ENCODE results near the gene EIF5. TPM values are rescaled to one million over a fixed set of nuclear protein-coding genes. Genes with fewer than 3 reads are reported as not detected.
A peak's percentile ranks its signal among the peaks of the same experiment; 100 is the strongest.

The EIF5 gene
- total RNA-seq, 2 donors from 2014 or later: 191 to 232 TPM

DNA sequence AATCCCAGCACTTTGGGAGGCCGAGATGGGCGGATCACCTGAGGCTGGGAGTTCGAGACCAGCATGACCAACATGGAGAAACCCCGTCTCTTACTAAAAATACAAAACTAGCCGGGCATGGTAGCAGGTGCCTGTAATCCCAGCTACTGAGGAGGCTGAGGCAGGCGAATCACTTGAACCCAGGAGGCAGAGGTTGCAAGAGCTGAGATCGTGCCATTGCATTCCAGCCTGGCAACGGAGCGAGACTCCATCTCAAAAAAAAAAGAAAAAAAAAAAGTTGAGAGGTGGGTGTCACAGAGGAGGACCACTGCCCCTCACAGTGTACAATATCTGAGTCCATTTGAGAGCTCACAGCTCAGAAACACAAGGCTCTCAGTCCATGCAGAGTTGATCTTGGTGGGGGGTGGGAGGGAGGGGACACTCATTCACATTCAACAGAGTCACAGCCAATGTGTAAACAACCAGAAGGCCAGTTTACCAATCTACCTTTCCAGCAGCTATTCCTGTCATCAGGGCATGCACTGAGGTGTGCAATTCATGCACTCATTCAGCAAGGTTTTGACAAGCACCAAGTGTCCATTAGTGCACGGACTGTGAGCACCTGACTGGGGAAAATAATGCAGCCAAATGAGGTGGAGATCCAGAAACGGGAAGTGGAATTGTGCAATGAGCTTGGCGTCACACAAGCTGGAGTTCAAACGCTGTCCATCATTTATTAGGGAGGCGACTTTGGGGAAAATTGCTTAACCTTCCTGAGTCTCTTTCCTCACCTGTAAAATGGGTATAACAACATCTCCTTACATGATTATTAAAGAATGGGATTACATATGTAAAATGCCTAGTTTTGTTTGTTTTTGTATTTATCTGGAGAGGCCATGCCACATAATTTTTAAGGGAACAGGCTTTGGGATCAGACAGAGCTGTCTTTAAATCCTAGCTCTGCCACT, 4.4 kb upstream of the EIF5 start:
- no peak for DNase-seq (ENCODE audit: low spot score)
- intact Hi-C loops (cut with DNase I): loop anchor here in 1 of 2 donors (10.0 kb wide), 1 partner anchor 55 kb away; the partner anchor contains the start of gene MARK3

DNA sequence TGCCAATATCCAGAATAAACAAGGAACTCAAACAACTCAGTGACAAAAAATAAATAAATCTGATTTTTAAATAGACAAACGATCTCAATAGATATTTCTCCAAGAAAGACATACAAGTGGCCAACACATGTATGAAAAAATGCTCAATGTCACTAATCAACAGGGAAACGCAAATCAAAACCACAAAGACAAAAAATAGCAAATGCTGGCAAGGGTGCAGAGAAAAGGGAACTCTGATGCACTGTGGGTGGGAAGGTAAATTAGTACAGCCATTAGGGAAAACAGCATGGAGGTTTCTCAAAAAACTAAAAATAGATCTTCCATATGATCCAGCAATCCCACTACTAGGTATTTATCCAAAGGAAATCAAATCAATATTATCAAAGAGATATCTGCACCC, 3.5 kb upstream of the EIF5 start:
- no peak for DNase-seq (ENCODE audit: low spot score)
- intact Hi-C loops (cut with DNase I): loop anchor here in 1 of 2 donors (10.0 kb wide), 1 partner anchor 54 kb away; the partner anchor contains the start of gene MARK3

- no peak for DNase-seq (ENCODE audit: low spot score)
- intact Hi-C loops (cut with DNase I): loop anchor here in 1 of 2 donors (10.0 kb wide), 1 partner anchor 52 kb away; the partner anchor contains the start of gene MARK3
Observed at GRCh38 chr14:103332143-103332919, 1.7 kb upstream of the EIF5 start.

DNA sequence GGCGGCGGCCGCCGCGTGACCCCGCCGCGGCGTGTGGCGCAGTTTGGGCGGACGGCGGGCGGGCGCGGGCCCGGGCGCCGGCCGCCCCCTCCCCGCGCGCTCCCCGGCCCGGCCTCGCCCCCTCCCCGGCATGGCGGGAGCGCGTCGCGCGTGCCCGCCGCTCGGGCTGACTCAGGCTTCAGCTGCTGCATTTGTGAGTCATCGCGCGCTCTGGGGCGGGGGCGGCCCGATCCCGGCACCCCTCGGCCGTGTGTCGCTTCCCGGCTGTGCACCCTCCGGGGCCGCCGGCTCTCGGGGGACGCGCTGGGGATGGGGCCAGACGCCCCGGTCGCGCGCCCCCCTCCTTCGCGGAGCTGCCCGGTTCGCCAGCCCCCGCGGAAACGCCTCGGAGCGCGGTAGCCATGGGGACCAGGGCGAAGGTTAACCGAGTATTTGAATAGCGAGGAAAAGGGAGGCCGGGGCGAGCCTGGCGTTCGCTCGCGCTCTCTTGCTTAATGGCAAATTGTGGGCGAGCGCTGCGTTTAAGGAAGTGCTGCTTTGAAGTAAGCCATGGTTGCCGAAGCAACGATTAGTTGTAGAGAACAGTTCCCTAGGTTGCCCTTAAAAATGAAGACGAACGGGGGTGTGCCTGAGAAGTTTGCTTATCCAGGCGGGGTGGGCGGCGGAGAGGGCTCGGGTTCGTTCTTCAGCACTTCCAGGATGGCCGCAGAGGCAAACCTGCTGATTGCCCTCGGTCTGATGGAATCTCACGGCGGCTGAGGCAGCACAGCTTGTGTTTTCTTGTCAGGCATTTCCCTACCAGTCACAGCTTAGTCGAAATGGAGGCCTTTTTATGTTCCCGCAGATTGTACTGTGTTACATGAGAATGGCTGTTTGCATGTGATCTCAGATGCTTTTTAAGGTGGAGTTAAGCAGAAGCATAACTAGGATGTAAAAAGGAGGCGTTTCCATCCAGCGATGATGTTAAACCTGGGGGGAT, 896 bp downstream of the EIF5 start:
- DNase-seq (ENCODE audit: low spot score): peak; percentile 94
- intact Hi-C loops (cut with DNase I): loop anchor here (5.0 to 10.0 kb wide), 2 partner anchors 42 to 50 kb away; partner anchors contain the start of gene MARK3 (in 1 of the 2)

- intact Hi-C loops (cut with DNase I): loop anchor here (5.0 to 10.0 kb wide), 2 partner anchors 41 to 49 kb away; partner anchors contain the start of gene MARK3 (in 1 of the 2)
- no peak for DNase-seq (ENCODE audit: low spot score)
Observed at GRCh38 chr14:103336191-103336590, 2.2 kb downstream of the EIF5 start.

DNA sequence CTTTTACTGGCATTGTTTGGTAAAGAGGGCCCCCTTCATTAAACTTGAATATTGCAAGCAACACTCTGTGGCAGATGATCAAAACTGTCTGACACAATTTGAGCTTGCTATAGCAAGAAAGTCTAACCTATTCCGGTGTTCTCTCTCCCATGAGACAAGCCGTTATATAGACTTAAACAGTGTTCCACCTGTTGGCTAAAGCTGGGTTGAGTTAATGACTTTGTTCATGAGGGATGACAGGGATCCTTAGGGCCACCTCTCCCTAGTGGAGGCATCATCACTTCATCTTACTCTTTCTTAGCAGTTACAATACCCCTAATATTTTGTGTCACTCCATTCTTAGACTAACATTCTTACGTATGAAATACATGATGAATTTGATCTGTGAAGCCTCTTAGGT, 3.8 kb downstream of the EIF5 start:
- no peak for DNase-seq (ENCODE audit: low spot score)
- intact Hi-C loops (cut with DNase I): loop anchor here (5.0 to 10.0 kb wide), 2 partner anchors 40 to 47 kb away; partner anchors contain the start of gene MARK3 (in 1 of the 2)

DNA sequence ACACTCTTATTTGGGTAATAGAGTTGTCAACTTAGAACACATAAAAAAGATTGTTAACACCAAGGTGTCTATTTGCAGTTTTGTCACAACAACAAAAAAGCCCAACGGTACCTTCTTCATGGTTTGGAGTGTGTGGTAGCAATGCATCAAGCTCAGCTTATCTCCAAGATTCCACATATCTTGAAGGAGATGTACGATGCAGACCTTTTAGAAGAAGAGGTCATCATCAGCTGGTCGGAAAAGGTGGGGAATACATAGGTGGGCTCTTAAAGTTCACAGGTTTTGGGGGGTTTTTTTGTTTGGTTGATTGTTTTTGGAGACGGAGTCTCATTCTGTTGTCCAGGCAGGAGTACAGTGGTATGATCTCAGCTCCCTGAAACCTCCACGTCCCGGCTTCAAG, 5.5 kb downstream of the EIF5 start:
- no peak for DNase-seq (ENCODE audit: low spot score)
- intact Hi-C loops (cut with DNase I): loop anchor here (5.0 to 10.0 kb wide), 2 partner anchors 38 to 45 kb away; partner anchors contain the start of gene MARK3 (in 1 of the 2)

GRCh38 chr14:103340480-103341212, 6.6 kb downstream of the EIF5 start:
- intact Hi-C loops (cut with DNase I): no loop called here
- no peak for DNase-seq (ENCODE audit: low spot score)

GRCh38 chr14:103341250-103342129, 7.5 kb downstream of the EIF5 start:
- intact Hi-C loops (cut with DNase I): no loop called here

DNA sequence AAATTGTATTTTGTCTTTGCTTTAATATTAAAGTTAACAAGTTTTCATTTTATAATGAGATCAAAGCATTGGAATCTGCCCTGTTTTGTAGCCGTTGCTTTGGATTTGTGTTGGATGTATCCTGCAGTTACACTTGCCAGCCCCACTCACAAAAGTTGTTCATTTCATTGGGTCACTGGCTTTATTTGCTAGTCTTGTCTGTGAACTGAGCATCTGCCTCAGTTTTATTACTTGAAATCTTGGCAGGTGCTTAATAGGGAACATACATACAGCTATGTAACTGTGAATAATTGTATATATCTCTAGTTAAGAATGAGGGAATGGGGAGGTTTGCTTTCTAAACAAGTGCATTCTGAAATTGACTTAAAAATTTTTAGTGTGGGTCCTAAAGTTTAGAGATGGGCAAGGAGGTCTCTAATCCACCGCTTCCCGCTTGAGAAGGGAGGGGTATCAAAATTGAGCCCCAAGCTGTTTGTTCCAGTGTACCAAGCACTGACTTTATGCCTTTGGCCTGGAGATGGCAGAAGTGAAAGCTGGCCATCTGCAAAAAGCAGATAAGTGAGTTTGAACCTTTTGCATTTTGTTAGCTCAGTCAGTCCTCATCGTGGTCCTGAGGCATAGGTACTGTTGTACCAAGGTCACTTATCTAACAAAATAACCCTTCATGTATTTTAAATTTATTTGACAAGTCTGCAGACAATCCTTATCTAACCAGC, 9.3 kb downstream of the EIF5 start:
- no peak for DNase-seq (ENCODE audit: low spot score)
- intact Hi-C loops (cut with DNase I): no loop called here

More at GRCh38 chr14:103341250-103342129, 7.5 kb downstream of the EIF5 start:
- DNase-seq (ENCODE audit: low spot score): no peak

- intact Hi-C loops (cut with DNase I): no loop called here
- DNase-seq (ENCODE audit: low spot score): no peak
Observed at GRCh38 chr14:103343905-103344797, 10.1 kb downstream of the EIF5 start.

DNA sequence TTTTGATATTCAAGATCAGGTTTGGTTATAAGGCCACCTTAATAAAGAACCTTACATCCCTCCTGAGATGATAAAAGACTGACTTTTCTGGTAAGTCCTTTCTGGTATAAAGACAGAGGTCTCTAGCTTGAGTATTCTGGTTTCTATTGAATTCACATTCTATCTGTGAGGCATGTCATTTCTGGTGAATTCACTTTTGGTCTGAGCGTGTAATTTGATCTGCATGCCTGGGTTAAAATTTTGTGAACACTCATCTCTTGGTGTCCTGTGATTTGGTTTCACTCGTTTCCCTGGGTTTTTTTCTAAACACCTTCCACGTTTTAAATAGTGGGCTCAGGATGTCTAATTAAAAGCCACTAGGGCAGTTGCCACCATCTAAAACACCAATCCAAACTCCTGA, 12.2 kb downstream of the EIF5 start:
- no peak for DNase-seq (ENCODE audit: low spot score)
- intact Hi-C loops (cut with DNase I): no loop called here

DNA sequence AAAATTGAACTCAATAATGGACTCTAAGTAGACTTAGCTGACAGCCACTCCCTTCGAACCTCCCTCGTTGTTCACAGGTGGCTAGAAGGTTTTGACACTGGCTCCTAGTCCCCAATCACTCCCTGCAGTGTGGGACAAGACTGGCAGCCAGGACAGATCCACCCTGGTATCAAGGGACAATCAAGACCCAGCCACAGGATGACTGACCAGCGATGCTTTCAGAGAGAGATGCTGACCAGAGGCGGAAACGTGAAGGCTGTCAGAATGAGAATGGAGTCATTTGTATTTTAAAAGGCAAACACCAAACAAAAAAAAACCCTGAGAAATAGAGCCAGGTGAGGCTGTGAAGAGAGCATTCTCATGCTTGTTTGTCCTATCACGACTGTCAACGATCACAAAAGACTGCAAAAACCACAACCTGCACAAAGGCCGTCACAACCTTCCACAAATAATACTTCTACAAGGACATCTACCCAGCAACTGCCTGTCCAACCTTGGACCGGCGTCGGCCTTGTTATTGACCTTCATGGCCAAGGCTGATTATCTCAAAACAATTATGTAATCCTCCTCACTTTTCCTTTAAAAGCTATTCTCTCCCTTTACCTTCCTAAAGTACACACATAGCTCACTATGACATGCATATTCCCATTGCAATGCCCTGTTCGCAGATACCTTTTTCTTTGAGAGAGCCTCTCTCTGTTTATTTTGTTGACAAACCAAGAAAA, 13.2 kb downstream of the EIF5 start:
- DNase-seq (ENCODE audit: low spot score): no peak
- intact Hi-C loops (cut with DNase I): no loop called here

DNA sequence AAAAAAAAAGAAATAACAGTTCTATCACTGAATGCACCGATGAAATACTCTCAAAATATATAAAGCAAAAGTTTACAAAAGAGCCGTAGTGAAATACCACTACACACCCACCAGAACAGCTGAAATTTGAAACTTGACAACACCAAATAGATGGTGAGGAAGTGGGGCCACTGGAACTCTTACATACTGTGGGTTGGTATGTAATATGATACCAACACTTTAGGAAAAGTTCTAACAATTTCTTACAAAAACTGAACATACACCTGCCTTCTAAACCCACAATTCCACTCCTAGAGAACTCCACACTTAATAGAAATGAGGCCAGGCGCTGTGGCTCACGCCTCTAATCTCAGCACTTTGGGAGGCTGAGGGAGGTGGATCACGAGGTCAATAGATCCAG, 14.1 kb downstream of the EIF5 start:
- intact Hi-C loops (cut with DNase I): no loop called here
- DNase-seq (ENCODE audit: low spot score): no peak

GRCh38 chr14:103349982-103350381, 15.9 kb downstream of the EIF5 start:
- intact Hi-C loops (cut with DNase I): loop anchor here in 1 of 2 donors (5.0 kb wide), 1 partner anchor 112 kb away; no protein-coding TSS in a partner anchor
- DNase-seq (ENCODE audit: low spot score): no peak
